Measurements from ENCODE around the gene CACNA2D1. TPM values are rescaled to one million over a fixed set of nuclear protein-coding genes. Genes with fewer than 3 reads are reported as not detected.
"Not testable (repeated sequence)": the region's sequence is repeated elsewhere in the genome, so short reads cannot be mapped to it uniquely, and the experiment has no call there.

CACNA2D1 gene
- total RNA-seq, 1 experiment from 2014 or later = 5.8 TPM

DNA sequence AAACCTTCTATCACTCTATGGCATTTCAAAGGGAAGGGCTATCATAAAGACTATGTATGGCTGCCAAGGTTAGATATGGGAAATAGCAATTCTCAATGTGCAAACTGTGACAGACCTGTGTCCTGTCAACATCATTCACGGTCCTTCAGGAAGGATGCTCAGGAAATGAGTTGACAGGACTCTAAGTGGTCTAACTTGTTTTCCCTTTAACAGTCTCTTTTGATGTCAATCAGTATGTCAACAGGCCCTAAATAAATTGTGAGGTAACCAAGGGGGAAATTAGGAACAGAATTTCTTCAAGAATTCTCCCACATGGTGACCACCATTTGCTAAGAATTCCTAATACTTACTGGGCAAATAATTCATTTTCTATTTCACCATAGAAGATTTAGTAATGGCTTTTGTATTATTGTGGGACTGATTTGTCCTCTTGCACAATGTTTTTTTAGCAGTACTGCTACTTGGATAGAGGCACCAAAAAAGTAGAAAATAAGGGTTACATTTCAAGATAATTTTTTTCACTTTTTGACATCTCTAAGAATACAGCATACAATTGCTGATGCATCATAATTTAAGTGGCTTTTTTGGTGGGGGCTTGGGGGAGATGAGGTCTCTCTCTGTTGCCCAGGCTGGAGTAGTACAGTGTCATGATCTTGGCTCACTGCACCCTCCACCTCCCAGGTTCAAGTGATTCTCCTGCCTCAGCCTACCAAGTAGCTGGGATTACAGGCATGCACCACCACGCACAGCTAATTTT lies 275.8 kb downstream of the CACNA2D1 start:
- in situ Hi-C loops (cut with HindIII; ENCODE audit: low pct_unique_long_range_greater_than_20kb, low sequenced_read_pairs) = no loop called here
- DNase-seq (ENCODE audit: low read depth) = no peak

DNA sequence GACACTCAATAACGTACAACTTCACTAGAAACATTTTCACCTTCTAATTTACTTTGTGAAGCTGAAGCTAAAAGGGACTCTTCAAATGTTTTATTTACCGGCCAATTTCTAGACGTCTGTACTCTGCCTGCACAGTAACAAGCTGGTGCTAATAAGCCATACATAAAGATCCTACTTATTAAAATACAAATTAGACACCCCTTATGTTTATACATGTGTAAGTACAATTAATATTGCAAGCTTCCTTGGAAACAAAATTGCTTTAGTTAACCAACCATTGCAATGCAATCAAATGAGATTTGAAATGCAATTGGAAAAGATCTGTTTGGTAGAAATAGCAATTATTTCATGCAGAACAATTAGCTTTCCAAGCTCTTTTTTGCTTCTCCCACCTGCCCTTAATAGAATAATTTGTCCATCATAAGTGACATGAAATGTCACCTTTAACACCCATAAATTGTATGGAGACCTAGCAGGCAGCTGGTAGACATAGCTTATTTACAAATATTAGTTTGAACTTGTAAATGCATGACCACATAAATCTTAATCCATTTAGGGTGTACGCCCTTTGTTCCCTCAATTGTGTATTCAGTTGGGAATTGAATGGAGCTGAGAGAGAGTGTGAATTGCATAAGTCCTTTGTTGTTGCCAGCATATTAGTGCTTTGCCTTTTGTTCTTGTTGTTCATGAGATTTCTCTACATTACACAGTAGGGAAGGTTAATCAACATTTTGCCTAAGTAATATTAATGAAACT lies 277.1 kb downstream of the CACNA2D1 start:
- in situ Hi-C loops (cut with HindIII; ENCODE audit: low pct_unique_long_range_greater_than_20kb, low sequenced_read_pairs) = no loop called here
- no peak for DNase-seq (ENCODE audit: low read depth)

DNA sequence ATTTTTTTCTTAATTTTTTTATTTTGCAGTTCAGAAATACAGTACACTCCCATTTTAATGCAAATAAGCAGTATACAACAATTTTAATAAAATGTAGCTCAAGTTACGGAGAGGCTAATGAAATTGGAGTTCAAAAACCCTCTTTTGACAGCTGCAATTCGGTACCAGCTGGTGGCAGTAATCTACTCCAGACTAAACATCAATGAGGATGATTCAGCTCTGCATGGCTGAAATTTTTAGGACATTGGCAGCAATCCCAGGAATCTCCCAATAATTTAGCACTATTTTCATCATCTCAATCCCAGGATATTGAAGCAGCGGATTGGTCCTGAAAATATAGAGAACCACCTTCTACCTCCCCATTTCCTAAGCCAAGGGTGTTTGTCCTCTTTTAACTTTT lies 278.8 kb downstream of the CACNA2D1 start:
- in situ Hi-C loops (cut with HindIII; ENCODE audit: low pct_unique_long_range_greater_than_20kb, low sequenced_read_pairs) = no loop called here
- no peak for DNase-seq (ENCODE audit: low read depth)

DNA sequence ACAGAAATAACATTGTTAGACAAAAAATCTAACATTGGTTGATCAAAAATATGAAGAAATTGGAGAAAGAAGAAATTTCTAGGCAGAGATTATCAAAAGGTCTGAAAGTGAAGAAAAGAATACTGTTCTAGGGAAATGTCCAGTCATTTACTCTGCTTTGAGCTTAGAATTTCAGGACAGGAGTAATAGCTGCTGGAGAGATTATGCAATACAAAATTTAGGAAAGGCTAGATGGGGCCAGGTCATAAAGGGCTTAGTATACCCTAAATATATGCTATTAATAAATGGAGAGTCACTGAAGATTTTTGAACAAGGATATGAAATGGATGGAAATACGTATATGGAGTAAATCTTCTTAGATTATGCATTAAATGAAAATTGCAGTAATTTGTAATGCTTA lies 279.2 kb downstream of the CACNA2D1 start:
- DNase-seq (ENCODE audit: low read depth) = no peak
- in situ Hi-C loops (cut with HindIII; ENCODE audit: low pct_unique_long_range_greater_than_20kb, low sequenced_read_pairs) = no loop called here

DNA sequence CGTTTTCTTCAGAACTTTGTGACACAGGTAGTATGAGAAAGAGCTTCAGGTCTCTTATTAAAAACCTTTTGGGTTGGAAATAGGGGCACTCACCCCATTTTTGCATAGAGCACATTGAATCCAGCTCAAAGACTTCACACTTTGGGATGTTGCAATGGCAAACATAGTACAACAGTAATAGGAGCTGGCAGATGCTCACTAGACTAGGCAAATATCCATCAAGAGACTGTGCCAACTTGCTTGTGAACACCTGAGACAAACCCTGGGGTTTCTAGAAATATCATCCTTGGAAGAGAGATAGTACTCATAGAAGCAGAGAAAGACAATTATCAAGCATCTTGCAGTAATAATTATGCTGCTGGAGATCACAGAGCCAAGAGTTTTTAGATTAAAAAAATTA lies 280.0 kb downstream of the CACNA2D1 start:
- no peak for DNase-seq (ENCODE audit: low read depth)
- in situ Hi-C loops (cut with HindIII; ENCODE audit: low pct_unique_long_range_greater_than_20kb, low sequenced_read_pairs) = no loop called here

DNA sequence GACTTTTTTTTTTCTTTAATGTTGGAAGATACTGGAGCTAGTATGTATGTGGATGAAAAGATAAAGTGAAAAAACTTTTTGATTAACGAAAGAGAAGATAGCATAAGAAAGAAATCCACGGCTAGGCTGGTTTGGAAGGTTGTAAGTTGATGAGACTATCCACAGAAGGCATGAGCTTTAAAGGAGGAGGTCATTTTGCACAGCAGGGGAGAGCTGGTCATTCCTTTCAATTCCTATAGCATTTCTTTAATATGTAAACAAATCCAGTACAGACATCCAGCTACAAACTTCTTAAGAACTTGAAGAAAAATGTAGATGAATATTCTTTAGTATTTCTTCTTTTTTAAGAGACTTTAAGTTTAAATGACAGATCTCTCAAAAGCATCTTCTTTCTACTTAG lies 281.3 kb downstream of the CACNA2D1 start:
- DNase-seq (ENCODE audit: low read depth) = no peak
- in situ Hi-C loops (cut with HindIII; ENCODE audit: low pct_unique_long_range_greater_than_20kb, low sequenced_read_pairs) = no loop called here

DNA sequence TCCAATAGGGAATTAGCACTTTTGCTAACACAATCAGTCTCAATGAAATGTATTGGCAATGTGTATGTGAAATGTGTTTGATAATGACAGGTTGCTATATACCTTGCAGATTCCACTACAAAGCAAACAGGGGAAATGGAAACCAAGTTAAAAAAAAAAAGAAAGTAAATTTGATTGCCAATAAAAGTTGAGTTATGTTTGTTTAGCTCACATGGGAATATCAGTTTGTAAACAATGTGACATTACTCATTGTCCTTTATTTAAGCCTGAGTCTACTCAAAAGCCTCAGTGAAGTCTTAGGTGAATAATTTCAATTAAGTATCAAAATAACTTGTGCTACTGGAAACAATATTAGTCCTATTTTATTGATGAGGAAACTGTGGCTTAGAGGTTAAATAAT lies 285.2 kb downstream of the CACNA2D1 start:
- no peak for DNase-seq (ENCODE audit: low read depth)
- in situ Hi-C loops (cut with HindIII; ENCODE audit: low pct_unique_long_range_greater_than_20kb, low sequenced_read_pairs) = no loop called here

DNA sequence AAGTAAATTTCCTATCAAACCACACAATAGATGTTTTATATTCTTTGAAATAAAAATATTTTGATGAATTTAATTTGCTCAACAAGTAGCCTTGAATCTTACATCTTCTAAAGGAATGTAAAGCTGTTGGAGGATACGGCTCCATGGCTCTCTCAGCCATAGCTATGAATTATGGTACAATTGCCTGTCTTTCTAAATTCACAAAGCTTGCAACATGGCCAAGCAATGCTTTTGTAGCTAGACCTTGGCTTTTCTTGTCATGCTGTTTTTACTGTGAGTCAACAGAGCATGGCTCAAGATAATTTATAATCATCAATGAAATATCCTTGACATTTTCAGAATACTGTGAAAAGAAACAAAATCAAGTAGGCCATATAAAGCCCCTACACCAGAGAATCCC lies 286.7 kb downstream of the CACNA2D1 start:
- in situ Hi-C loops (cut with HindIII; ENCODE audit: low pct_unique_long_range_greater_than_20kb, low sequenced_read_pairs) = no loop called here
- DNase-seq (ENCODE audit: low read depth) = no peak

DNA sequence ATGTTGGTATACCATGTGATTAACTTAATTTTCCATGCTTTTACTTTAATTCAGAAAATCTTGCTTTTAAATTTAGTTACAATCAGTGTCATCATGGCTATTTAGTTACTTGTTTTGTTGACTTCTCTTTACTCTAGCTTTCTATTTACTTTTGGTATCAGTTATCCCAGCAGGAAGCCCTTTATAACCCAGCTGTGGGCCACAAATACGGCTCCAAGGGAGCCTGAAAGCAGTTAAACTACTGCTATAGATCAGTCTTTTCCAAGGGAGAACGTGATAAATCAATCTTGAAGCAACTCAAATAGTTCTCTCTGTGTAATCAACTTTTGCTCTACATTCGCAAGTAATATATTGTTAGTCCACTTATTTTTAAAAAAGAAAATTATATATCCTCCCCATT lies 287.4 kb downstream of the CACNA2D1 start:
- in situ Hi-C loops (cut with HindIII; ENCODE audit: low pct_unique_long_range_greater_than_20kb, low sequenced_read_pairs) = no loop called here
- DNase-seq (ENCODE audit: low read depth) = no peak

DNA sequence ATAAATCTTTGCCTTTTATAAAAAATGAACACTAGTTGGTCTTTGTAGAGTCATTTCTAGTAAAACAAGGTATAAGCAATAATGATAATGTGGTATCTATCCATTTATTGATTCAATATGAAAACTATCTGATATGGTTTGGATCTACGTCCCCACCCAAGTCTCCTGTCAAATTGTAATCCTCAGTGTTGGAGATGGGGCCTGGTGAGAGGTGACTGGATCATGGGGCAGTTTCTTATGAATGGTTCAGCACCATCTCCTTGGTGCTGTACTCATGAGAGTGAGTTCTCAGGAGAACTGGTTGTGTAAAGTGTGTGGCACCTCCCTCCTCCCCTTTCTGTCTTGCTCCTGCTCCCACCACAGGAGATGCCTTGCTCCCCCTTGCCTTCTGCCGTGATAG lies 288.8 kb downstream of the CACNA2D1 start:
- in situ Hi-C loops (cut with HindIII; ENCODE audit: low pct_unique_long_range_greater_than_20kb, low sequenced_read_pairs) = no loop called here
- no peak for DNase-seq (ENCODE audit: low read depth)

DNA sequence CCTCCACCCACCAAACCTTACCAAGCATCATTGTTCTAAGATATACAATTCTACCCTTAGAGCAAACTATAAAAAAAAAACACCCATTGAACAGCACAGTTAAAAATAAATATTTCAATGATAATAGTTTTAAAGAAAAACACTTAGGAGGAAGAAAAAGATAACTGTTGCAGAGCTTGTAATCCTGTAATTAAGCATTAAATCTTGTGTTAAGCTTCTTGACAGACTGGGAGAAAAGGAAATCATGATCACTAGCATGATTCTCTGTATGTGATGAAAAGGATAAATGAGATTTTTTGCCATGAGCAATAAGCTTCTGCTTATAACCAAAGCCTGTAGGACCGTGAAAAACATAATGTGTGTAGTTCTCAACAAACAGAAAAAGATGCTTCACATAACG lies 289.8 kb downstream of the CACNA2D1 start:
- no peak for DNase-seq (ENCODE audit: low read depth)
- in situ Hi-C loops (cut with HindIII; ENCODE audit: low pct_unique_long_range_greater_than_20kb, low sequenced_read_pairs) = no loop called here

DNA sequence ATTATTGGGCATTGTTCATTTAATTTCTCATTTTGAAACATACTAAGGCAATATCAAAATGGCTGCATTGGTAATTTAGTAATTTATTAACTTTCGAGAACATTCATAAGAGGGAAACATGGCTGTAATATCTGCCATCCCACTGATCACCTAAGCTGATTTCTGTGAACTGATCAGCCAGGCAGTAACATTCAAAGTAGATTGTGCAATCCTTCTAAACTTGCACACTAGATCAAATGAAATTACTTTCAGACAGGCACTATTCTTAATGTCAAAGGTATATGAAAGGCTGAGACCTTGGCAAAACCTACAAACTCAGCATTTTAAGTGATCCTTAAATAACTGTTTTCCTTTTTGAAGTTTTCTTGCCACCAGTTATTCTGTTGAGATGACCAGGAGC lies 290.7 kb downstream of the CACNA2D1 start:
- in situ Hi-C loops (cut with HindIII; ENCODE audit: low pct_unique_long_range_greater_than_20kb, low sequenced_read_pairs) = no loop called here
- no peak for DNase-seq (ENCODE audit: low read depth)

DNA sequence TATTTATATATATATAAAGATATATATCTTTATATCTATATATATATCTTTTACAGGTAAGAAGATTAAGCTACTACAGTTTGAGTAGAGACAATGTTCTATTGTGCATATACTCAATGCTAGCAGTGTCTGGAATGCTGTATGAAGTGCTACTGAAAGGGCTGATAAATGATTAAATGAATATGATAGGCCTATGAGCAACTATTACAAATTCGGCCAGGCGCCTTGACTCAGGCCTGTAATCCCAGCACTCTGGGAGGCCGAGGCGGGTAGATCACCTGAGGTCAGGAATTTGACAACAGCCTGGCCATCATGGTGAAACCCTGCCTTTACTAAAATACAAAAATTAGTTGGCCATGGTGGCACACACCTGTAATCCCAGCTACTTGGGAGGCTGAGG lies 297.1 kb downstream of the CACNA2D1 start:
- in situ Hi-C loops (cut with HindIII; ENCODE audit: low pct_unique_long_range_greater_than_20kb, low sequenced_read_pairs) = no loop called here
- DNase-seq (ENCODE audit: low read depth) = no peak

DNA sequence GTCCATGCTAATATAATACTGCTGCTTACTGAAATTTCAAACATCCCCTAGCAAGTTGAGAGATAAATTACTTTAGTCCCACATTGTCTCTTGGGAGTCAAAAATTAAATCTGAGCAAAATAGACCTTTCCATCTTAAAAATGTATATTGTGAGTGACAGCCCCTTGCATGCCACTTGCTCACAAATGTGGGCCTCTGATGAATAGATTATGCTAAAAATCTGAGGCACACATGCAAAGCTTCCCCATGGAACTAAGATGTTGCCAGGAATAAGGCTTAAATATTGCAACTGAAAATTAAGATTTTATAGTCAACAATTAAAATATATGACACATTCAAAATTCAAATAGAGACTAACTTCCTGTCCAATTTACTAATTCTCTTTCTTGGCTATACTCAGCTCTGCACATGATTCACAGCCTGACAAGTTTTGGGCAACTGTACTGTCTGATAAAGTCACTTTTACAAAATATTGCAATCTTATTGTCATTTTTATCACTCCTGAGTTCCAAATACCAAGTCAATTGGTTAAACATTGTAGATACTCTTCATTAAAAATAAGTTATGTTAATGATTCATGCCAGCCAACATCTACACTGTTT lies 301.2 kb downstream of the CACNA2D1 start:
- no peak for DNase-seq (ENCODE audit: low read depth)
- in situ Hi-C loops (cut with HindIII; ENCODE audit: low pct_unique_long_range_greater_than_20kb, low sequenced_read_pairs) = no loop called here

DNA sequence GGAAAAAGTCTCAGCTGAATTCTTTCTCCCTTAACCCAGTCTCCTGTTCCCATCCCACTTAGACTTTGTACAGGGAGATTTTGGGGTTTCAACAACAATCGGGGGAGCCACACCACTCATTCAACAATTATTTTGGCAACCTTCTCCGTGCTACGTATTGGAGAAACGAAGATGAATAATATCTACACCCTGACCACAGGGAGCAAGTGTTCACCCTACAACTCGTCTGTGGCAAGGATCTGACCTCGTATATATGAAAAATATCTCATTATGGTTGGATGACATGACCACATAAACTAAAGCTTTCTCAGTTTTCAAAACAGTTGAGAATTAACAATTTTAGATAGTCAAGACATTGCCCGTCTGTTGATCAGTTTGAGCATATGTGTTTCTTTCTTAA lies 302.1 kb downstream of the CACNA2D1 start:
- in situ Hi-C loops (cut with HindIII; ENCODE audit: low pct_unique_long_range_greater_than_20kb, low sequenced_read_pairs) = no loop called here
- DNase-seq (ENCODE audit: low read depth) = no peak

DNA sequence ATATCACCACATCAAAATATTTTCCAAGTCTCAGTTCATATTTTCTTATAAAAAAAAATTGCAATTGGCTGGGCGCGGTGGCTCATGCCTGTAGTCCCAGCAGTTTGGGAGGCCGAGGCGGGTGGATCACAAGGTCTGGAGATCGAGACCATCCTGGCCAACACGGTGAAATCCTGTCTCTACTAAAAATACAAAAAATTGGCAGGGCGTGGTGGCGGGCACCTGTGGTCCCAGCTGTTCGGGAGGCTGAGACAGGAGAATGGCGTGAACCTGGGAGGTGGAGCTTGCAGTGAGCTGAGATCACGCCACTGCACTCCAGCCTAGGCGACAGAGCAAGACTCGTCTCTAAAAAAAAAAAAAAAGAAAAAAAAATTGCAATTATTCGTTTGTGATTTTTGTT lies 303.0 kb downstream of the CACNA2D1 start:
- DNase-seq (ENCODE audit: low read depth); in situ Hi-C loops (cut with HindIII; ENCODE audit: low pct_unique_long_range_greater_than_20kb, low sequenced_read_pairs): not testable (repeated sequence)

DNA sequence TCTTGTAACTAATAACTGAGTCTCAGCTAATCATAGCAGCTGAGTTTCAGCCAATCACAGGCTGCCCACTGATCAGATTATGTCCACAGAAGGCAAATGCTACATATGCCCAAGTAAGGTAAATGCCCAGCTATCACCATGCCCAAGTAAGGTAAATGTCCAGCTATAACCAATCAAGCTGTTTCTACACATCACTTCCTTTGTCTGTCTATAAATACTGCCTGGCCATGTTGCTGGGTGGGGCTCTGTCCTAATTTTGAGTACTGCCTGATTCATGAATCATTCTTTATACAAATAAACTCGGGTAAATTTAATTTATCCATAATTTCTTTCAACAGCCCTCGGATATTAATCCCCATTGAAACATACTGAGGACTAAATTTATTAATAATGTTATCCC lies 312.4 kb downstream of the CACNA2D1 start:
- DNase-seq (ENCODE audit: low read depth) = no peak
- in situ Hi-C loops (cut with HindIII; ENCODE audit: low pct_unique_long_range_greater_than_20kb, low sequenced_read_pairs) = no loop called here

DNA sequence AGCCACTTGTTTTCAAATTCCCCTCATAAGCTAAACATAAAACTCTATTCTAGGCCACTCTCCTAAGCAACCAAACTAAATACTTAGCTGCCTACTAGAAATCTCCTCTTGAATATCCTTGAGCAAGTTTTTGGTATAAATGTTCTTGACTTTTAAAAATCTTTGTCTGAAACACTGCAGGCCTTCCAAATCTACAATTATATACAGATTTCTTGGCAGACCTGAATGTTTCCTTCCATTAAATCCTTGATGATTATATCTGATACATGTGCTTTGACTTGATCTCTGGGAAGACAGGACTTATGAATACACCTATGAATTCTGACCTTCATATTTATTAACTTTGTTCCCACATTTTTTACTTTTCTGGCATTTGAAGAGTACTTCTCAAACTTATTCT lies 314.5 kb downstream of the CACNA2D1 start:
- DNase-seq (ENCODE audit: low read depth) = no peak
- in situ Hi-C loops (cut with HindIII; ENCODE audit: low pct_unique_long_range_greater_than_20kb, low sequenced_read_pairs) = no loop called here

DNA sequence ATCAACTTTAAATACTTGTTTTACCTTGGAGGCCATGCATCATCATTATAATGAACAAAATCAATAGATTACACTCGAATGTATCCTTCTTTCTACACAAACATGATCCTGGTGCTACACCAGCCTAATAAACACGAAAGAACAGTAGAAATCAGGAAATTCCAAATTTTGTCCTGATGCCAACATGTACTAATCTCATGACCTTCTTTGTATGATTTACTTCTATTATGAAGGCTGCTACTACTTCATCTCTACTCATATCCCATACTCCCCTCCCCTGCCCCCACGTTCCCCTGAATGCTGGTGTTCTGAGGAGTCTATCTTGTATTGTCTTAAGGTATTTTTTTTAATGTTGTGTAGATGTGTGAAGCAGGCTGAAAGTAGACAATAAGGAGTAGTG lies 315.0 kb downstream of the CACNA2D1 start:
- in situ Hi-C loops (cut with HindIII; ENCODE audit: low pct_unique_long_range_greater_than_20kb, low sequenced_read_pairs) = no loop called here
- no peak for DNase-seq (ENCODE audit: low read depth)

DNA sequence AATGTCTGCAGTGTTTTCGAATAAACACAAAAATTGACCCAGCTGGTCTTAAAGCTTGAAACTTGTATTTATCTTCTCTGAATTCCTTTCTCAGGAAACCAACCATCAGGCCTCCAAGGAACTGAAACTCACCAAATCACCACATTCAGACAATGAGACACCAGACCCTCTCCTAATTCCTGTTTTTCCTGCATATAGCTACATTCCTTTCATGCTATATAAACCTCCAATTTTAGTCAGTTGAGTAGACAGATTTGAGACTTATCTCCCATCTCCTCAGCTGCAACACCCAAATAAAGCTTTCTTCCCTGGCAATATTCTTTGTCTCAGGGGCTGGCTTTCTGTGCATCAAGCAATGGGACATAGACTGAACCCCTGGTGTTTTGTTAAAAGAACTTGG lies 317.0 kb downstream of the CACNA2D1 start:
- DNase-seq (ENCODE audit: low read depth) = no peak
- in situ Hi-C loops (cut with HindIII; ENCODE audit: low pct_unique_long_range_greater_than_20kb, low sequenced_read_pairs) = no loop called here
